ENCODE results near the gene KCNG3.

The KCNG3 gene, protein sequence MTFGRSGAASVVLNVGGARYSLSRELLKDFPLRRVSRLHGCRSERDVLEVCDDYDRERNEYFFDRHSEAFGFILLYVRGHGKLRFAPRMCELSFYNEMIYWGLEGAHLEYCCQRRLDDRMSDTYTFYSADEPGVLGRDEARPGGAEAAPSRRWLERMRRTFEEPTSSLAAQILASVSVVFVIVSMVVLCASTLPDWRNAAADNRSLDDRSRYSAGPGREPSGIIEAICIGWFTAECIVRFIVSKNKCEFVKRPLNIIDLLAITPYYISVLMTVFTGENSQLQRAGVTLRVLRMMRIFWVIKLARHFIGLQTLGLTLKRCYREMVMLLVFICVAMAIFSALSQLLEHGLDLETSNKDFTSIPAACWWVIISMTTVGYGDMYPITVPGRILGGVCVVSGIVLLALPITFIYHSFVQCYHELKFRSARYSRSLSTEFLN

DNA sequence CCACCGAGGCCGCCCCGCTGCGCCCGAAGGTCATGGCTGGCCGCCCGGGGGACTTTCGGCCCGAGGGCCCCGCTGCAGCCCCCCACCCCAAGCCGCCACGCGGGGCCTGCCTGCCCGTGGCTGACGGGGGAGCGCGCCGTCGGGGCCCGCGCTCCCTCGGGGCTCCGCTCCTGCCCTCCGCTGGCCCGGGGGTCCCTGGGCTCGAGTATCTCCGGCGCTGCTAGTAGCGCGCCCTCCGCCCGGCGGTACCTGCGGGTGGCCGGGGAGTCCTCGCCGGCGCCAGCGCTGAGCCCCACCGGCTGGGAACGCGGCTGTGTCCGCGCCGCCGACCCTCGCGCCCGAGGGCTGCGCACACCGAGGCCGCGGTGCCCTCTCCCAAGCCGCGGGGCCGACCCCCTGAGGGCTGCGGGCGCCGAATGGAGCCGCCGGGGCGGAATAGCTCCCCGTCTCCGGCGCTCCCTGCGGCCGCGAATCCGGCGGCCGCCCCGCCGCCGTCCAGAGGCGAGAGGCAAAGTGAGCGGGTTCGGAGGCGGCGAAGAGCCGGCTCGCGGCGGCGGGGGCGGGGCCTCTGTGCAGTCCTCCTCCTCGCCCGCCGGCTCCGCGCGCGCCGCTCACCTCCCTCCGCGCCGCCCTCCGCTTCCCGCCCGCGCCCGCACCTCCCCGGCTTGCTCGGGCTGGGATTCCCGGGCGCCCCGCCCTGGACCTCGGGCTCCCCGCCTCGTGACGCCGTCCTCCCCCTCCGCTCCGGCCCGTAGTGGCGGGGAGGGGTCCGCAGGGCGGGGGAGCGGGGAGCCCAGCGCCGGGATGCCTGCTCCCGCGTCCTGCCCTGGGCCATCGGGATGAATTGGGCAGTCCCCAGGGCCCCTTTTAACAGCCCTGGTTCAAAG, at the start of gene KCNG3:
Gene KCNG3, minus strand, starts transcription at position 515 of the 887 bp plus-strand sequence. Its CDS starts 481 bp downstream, at position 34.
- peak; percentile 35 for DNase-seq (ENCODE audit: low read depth)

DNA sequence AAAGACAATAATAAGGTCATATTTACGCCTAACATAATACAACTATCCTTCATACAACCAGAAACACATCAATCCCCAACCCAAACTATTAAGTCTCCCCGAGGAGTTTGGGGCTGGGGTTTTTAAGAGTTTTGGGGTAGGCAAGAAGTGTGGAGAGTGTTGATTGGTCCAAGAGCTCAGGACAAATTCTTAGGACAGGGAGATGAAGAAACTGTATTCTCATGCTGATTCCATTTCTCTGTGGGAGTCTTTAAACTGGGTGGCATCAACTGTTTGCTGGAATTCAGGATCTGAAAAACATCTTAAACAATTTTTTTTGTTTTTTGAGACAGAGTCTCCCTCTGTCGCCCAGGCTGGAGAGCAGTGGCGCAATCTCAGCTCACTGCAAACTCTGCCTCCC, 49.1 kb upstream of the KCNG3 start:
- no peak for DNase-seq (ENCODE audit: low read depth)

DNA sequence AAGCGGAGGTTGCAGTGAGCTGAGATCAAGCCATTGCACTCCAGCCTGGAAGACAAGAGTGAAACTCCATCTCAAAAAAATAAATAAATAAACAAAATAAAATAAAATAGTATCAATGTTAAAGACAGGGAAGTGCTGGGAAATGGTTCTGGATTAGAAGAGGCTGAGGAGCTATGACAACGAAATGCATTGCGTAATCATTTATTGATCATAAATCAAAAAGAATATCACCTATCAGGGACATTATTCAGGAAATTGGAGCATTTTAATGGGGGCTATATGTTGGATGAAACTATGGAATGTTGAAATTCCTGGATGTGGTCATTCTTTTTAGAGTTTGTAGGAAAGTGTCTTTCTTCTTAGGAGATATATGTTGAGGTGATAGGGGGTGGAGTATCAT, 43.7 kb upstream of the KCNG3 start:
- DNase-seq (ENCODE audit: low read depth), result no peak

DNA sequence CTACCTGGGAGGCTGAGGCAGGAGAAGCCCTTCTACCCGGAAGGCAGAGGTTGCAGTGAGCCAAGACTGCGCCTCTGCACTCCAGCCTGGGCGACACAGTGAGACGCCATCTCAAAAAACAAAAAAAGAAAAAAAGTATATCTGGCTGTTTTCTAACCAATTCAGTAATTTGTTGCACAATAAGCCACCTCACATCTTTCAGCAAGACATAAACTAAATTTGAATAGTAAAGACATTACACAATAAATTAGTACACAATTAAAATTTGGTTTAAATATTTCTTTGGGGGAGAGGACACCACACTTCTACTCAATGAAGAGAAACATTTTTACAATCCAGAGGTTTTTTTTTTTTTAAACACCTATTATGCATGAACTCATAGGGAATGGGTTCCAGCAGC, 38.6 kb upstream of the KCNG3 start:
- no peak for DNase-seq (ENCODE audit: low read depth)

DNA sequence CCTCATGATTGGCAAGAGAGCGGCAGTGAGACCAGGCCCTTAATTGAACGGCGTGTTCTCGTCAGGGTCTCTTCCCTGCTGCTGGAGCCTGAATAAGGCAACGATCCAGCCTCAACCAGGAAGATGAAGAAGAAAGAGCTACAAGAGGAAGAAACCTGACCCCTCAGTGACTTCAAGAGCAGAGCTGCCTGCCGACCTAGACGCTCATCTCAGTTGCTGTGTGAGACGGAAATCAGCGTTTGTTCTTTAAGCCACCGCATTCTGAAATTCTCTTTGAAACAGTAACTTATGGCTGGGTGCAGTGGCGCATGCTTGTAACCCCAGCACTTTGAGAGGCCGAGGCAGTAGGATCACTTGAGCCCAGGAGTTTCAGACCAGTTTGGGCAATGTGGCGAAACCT, 29.6 kb upstream of the KCNG3 start:
- DNase-seq (ENCODE audit: low read depth), result no peak

DNA sequence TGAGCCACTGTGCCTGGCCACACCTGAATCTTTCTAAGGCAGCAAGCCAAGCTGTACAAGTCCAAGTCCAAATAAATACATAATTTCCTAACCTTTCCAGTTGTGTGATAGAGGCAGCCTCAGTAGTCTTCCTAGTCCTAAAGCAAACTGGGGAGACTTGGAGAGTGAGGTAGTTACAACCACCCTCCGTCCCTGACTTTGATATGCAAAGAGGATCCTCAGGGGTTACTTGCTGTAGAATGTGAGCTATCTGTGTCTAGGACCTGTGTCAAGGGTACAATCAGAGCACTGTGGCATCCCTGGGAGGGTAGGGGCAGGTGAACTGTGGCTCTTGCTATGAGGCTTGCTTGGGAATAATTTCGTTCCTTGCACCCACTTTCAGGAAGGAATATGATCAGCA, 28.3 kb upstream of the KCNG3 start:
- DNase-seq (ENCODE audit: low read depth), result no peak

DNA sequence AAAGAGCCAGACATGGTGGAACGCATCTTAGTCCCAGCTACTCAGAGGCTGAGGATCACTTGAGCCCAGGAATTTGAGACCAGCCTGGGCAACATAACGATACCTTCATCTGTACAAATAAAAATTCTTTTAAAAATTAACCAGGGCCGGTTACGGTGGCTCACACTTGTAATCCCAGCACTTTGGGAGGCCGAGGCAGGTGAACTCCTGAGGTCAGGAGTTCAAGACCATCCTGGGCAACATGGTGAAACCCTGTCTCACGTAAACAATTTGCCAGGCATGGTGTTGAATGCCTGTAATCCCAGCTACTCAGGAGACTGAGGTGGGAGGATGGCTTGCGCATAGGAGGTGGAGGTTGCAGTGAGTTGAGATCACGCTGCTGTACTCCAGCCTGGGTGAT, 25.8 kb upstream of the KCNG3 start:
- no peak for DNase-seq (ENCODE audit: low read depth)

DNA sequence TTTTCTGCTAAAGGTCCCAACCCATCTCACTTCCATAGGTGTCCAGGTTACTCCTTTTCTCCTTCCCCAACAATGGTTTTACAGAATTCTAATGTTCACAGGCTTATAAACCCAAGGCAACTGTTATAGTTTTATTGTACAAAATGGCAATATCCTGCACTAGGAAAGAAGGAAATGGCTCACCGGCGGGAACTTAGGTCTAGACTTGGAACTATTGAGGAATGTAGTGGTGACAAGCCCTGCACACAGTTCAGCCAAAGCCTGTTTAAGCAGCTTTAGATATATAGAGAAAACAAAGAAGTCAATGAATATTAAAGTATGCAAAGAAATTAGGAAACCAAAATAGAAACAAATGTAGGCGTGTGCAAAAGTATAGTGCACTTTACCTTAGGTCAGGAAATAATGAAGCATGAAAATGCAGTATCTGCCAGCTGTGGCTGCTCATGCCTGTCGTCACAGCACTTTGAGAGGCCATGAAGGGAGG, 22.7 kb upstream of the KCNG3 start:
- DNase-seq (ENCODE audit: low read depth), result no peak

DNA sequence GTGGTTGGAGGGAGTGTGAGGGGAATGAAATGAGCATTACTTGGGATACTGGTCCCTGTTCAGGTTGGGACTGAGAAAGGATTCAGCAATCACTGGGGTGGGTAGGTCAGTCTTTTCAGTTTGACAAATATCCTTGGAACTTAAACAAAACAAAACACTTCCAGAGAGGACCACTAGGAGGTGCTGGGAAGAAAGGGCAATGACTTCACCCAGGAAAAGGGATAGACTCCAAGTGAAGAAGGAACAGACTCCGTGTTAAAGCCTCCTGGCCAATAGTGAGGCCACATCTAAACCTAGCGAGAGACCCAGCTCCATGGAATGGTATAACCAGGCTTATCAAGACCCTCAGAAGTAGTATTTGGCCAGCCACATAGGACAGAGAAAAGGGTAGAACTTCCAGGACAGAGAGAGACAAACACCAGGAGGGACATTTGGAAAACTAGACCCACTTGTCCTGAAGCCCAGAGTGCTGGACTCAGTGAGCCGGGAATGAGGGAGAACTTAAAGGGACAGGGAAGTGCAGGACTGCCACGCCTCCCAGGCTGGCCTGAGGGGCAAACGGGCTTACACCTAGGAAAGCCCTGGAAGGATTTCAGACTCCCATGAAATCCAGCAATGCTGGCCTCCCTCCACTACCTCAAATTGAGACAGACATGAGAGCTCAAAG, 19.6 kb upstream of the KCNG3 start:
- DNase-seq (ENCODE audit: low read depth), result no peak

DNA sequence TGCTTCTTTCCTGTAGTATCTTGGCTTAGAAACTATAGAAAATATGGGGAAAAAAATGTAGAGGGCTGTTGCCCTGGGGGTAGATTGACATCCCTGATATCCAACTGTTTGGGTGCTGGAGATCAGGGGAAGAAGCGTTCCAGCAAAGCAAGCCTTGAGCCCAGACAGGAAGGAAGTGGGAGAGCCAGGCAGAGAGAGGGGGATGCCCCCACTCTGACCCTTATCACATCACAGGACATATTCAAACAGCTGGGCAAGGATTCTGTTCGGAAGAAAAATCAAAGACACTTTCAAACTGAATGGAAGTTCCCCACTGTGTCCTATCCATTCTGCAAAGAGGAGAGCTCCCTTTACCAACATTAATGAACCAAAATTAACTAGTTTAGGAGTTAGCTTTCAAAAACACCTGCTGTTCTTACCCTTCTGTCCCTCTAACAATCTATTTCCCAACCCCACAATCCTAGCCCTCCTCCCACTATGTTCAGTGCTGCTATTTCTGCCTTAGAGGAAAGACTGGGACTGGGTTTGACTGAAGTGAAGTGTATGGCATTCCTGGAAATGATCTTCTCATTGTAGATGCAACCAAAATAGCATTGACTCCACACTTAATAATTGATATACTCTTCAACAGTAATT, 16.9 kb upstream of the KCNG3 start:
- DNase-seq (ENCODE audit: low read depth), result no peak

DNA sequence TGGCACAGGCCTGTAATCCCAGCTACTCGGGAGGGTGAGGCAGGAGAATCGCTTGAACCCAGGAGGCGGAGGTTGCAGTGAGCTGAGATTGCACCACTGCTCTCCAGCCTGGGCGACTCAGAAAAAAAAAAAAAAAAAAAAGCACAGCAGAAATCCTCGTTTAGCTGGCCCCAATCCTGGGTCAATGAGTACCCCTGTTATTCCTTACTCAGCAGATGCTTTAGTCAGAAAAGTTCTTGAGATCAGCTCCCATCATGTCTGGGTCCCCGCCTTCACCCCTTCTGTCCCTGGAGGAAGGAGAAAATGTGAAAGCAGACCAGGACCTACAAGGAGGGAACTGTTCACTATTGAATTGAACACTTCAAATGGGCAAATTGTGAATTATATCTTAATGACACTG, 16.4 kb upstream of the KCNG3 start:
- DNase-seq (ENCODE audit: low read depth), result no peak

DNA sequence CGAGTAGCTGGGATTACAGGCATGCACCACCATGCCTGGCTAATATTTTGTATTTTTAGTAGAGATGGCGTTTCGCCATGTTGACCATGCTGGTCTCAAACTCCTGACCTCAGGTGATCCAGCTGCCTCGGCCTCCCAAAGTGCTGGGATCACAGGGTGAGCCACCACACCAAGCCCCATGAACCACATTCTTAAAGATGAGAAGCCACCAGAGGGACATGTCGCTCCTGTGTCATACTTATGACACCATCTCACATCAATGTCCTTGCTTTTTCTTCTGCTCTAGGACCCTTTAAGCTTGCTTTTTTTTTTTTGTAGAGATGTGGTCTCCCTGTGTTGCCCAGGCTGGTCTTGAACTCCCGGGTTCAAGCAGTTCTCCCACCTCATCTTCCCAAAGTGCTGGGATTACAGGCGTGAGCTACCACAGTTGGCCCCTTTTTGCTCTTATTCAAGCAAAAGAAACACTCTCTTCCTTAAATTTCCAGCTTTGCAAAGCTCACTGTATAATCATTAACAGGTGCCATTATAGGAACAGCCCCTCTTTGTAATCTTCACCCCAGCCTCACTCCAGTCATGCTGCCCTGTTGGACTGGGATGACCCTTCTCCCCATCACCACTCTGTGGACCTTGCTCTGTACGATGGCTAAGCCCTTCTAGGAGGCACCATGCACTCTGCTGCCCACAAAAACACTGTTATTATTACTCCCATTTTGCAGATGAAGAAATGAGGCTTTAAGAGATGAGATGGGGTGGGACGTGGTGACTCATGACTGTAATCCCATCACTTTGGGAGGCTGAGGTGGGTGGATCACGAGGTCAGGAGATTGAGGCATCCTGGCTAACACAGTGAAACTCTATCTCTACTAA, 10.8 kb upstream of the KCNG3 start:
- DNase-seq (ENCODE audit: low read depth), result no peak

DNA sequence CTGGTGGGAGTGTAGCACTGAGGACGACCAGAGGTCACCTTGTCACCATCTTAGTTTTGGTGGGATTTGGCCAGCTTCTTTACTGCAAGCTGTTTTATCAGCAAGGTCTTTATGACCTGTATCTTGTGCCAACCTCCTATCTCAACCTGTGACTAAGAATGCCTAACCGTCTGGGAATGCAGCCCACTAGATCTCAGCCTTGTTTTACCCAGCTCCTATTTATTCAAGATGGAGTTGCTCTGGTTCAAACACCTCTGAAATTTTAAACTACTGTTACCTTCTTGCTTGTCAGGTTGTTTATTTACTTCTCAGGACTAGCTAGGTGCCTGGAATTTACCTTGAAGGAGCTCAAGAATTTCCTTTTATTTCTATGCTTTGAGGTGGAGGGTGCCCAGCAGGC, 9.5 kb upstream of the KCNG3 start:
- DNase-seq (ENCODE audit: low read depth), result no peak

DNA sequence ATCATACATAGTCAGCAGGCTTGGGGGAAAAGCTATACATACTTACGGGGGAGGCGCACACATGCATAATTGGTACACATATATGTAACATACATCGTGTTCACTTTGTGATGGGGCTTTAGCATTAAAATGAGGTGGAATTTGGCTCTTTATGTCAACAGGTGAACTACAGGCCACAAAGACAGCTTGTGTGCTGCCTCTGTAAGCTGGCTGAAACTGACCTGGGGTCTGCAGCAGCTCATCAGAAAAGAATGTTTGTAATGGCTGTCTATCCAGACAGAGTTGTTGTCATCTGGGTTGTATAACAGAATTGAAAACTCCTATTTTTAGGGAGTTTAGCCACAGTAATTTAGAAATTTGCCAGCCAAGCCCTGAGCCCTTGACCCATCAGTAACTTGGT, 4.7 kb upstream of the KCNG3 start:
- DNase-seq (ENCODE audit: low read depth), result no peak

DNA sequence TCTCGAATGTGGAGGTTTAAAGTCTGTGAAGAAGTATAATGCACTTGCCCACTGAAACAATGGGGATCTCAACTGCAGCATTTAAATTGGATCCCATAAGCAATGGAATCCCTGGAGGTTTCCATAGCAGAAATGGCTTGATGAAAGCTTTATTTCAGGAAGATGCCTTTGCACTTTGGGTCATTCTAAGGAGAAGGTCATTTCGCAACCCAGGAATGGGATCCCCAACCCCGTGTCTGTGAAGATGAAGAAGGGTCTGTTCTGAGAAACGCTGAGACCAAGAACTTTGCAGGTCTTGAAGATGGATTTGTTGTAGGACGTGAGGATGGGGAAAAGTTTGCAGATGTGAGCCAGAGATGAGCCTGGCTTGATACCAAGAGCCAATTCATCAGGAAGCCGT, 1.8 kb upstream of the KCNG3 start:
- DNase-seq (ENCODE audit: low read depth), result no peak

DNA sequence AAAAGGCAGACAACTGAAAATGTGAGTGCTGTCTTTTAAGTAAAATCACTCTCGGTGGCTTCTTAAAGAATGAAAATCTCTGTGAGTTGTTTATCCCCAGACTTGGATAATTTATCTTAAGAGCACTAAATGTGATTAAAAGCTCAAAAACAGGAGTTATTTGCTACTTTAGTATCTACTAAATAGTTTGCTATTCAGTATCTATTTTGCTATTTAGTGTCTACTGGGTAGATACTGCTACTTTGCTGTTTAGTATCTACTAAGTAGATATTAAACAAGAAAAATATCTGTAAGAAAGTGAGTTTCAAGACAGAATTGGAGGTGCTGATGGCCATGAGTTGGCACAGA, 1.4 kb upstream of the KCNG3 start:
- no peak for DNase-seq (ENCODE audit: low read depth)

DNA sequence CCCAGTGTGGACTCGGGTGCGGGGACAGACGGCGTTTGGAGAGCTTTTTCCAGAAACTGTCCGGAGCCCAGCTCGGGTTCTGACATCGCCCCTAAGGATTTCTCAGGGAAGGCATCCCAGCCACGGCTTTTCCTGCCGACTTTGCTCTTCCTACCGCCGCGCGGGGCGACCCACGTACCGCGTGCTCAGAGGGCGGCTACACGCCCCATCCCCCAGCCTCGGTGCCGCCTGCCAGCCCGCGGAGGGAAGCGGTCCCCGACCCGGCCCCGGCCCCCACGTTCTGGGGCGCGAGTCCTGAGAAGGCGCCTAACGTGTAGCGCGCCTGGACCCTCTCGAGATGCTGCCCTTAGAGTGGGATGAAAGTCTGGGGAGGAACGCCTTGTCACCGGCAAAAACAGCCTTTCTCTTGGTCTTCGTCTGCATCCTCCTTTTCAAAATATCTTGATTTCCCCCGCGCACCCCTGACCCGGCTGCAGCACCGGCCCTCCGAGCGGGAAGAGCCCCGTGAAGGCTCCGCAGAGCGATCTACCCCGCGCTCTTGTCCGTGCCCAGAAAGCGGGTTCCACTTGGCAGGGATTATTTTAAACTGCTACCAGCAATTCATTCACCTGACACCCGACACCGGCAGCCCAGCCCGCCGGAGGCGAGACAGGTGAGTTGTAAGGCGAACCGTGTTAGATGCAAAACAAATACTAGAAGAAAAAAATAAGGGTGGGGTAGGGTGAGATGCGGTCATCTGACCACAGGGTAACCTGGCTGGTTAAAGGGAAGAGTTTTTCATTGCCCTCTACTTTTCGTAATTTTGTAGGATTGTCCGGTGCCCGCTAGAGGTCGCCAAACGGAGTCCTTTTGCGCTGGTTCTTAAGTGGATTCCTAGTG, 812 bp upstream of the KCNG3 start:
- peak; percentile 23 for DNase-seq (ENCODE audit: low read depth)

DNA sequence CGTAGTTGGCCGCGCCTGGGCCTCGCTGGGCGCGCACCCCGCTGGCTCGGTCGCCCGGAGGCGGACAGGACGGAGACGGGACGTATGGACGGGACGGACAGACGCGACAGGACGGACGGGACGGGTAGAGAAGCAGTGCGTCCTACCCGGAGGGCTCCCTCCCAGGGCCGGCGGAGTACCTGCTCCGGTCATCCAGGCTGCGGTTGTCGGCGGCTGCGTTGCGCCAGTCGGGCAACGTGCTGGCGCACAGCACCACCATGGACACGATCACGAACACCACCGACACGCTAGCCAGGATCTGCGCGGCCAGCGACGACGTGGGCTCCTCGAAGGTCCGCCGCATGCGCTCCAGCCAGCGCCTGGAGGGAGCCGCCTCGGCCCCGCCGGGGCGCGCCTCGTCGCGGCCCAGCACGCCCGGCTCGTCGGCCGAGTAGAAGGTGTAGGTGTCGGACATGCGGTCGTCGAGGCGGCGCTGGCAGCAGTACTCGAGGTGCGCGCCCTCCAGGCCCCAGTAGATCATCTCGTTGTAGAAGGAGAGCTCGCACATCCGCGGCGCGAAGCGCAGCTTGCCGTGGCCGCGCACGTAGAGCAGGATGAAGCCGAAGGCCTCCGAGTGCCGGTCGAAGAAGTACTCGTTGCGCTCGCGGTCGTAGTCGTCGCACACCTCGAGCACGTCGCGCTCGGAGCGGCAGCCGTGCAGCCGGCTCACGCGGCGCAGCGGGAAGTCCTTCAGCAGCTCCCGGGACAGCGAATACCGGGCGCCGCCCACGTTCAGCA, 903 bp downstream of the KCNG3 start:
- no peak for DNase-seq (ENCODE audit: low read depth)

DNA sequence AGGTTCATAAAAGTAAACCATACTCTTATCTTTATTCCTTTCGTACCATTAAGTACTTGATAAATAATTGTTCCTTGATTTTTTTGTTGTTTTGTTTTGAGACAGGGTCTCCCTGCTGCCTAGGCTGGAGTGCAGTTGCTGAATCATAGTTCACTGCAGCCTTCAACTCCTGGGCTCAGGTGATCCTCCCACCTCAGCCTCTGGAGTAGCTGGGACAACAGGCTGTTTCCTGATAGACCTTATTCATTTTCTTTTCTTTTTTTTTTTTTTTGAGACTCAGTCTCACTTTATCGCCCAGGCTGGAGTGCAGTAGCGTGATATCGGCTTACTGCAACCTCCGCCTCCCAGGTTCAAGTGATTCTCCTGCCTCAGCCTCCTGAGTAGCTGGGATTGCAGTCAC, 5.5 kb downstream of the KCNG3 start:
- DNase-seq (ENCODE audit: low read depth), result no peak
